ENCODE data around the gene GLMP.
A peak's percentile ranks its signal among the peaks of the same experiment; 100 is the strongest.

The GLMP gene

GRCh38 chr1:156316909-156317308 is 21.4 kb upstream of the GLMP start:
- H3K36me3 ChIP-seq (ENCODE audit: insufficient read depth, low read length), result peaks cover 78% of the 10 kb centered on the region

GRCh38 chr1:156310962-156311361 is 15.5 kb upstream of the GLMP start:
- Histone ChIP-seq H3K27me3 (ENCODE audit: control insufficient read depth, insufficient read depth, low read length) (no peaks in the 10 kb centered on the region), H3K9me3 (replicated peaks; ENCODE audit: low read length) (no peaks in the 10 kb centered on the region), H3K9ac (ENCODE audit: low read depth, low read length) (no peak overlapping the region), H3K36me3 (ENCODE audit: insufficient read depth, low read length) (peaks cover 68% of the 10 kb centered on the region), H3K4me1 (ENCODE audit: control insufficient read depth, insufficient read depth, low read length) (peaks cover 20% of the 10 kb centered on the region), H3K4me3 (ENCODE audit: low read length) (no peak overlapping the region), H3K4me2 (ENCODE audit: low read length) (no peak overlapping the region)

More at GRCh38 chr1:156316909-156317308, 21.4 kb upstream of the GLMP start:
- Histone ChIP-seq H3K9me3 (replicated peaks; ENCODE audit: low read length) (no peaks in the 10 kb centered on the region), H3K27me3 (ENCODE audit: control insufficient read depth, insufficient read depth, low read length) (no peaks in the 10 kb centered on the region), H3K4me3 (ENCODE audit: low read length) (no peak overlapping the region), H3K4me1 (ENCODE audit: control insufficient read depth, insufficient read depth, low read length) (peaks cover 4% of the 10 kb centered on the region), H3K4me2 (ENCODE audit: low read length) (no peak overlapping the region), H3K9ac (ENCODE audit: low read depth, low read length) (no peak overlapping the region)

- Histone ChIP-seq H3K4me1 (ENCODE audit: control insufficient read depth, insufficient read depth, low read length) (peaks cover 20% of the 10 kb centered on the region), H3K9me3 (replicated peaks; ENCODE audit: low read length) (no peaks in the 10 kb centered on the region), H3K4me2 (ENCODE audit: low read length) (no peak overlapping the region), H3K9ac (ENCODE audit: low read depth, low read length) (no peak overlapping the region), H3K4me3 (ENCODE audit: low read length) (no peak overlapping the region), H3K36me3 (ENCODE audit: insufficient read depth, low read length) (peaks cover 57% of the 10 kb centered on the region), H3K27me3 (ENCODE audit: control insufficient read depth, insufficient read depth, low read length) (no peaks in the 10 kb centered on the region)
Observed at GRCh38 chr1:156308078-156308477, 12.6 kb upstream of the GLMP start.

DNA sequence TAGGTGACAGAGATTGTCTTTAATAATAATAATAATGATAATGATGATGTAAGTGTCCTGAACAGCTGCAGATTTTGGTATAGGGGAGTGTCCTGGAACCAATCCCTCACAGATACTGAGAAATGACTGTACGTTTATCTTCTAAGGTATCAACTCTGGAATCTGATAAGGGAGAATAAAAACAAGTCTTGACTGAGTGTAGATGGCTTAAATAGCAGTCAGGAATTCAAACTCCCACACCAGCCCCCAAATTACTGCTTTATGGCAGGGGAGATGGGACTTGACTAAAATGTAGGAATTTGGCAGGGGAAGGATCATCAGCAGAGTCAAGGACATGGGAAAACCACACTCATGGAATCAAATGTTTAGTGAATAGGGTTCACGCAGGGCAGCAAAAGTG is 9.7 kb upstream of the GLMP start:
- no peaks in the 10 kb centered on the region for H3K27me3 ChIP-seq (ENCODE audit: control insufficient read depth, insufficient read depth, low read length)
- H3K36me3 ChIP-seq (ENCODE audit: insufficient read depth, low read length), result peaks cover 35% of the 10 kb centered on the region
- H3K4me3 ChIP-seq (ENCODE audit: low read length), result no peak overlapping the region
- H3K9me3 ChIP-seq (replicated peaks; ENCODE audit: low read length), result no peaks in the 10 kb centered on the region
- H3K9ac ChIP-seq (ENCODE audit: low read depth, low read length), result no peak overlapping the region
- H3K4me2 ChIP-seq (ENCODE audit: low read length), result no peak overlapping the region
- peaks cover 10% of the 10 kb centered on the region for H3K4me1 ChIP-seq (ENCODE audit: control insufficient read depth, insufficient read depth, low read length)

DNA sequence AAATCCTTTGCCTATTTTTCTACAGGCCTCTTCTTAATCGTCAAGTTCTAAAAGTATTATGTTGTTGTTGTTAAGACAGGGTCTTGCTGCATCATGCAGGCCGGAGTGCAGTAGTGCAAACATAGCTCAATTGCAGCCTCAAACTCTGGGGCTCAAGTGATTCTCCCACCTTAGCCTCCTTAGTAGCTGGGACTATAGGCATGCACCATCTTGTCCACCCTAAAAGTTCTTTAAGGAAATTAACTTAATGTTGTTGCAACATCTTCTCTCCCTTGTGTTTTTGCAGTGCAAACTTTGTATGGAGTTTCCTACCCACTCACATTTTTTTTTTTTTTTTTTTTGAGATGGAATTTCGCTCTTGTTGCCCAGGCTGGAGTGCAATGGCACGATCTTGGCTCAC is 7.8 kb upstream of the GLMP start:
- H3K9ac ChIP-seq (ENCODE audit: low read depth, low read length), result no peak overlapping the region
- no peaks in the 10 kb centered on the region for H3K9me3 ChIP-seq (replicated peaks; ENCODE audit: low read length)
- H3K27me3 ChIP-seq (ENCODE audit: control insufficient read depth, insufficient read depth, low read length), result no peaks in the 10 kb centered on the region
- peaks cover 5% of the 10 kb centered on the region for H3K4me1 ChIP-seq (ENCODE audit: control insufficient read depth, insufficient read depth, low read length)
- H3K36me3 ChIP-seq (ENCODE audit: insufficient read depth, low read length), result peaks cover 23% of the 10 kb centered on the region
- H3K4me3 ChIP-seq (ENCODE audit: low read length), result no peak overlapping the region
- H3K4me2 ChIP-seq (ENCODE audit: low read length), result no peak overlapping the region

GRCh38 chr1:156298852-156299357 is 3.4 kb upstream of the GLMP start, which contains the start of gene VHLL:
Gene VHLL, minus strand, starts transcription at chr1:156299307. Its CDS starts 118 bp downstream, at chr1:156299189.
- Histone ChIP-seq H3K36me3 (ENCODE audit: insufficient read depth, low read length) (peaks cover 8% of the 10 kb centered on the region), H3K9me3 (replicated peaks; ENCODE audit: low read length) (no peaks in the 10 kb centered on the region), H3K9ac (ENCODE audit: low read depth, low read length) (no peak within 1 kb of the TSS), H3K4me3 (ENCODE audit: low read length) (no peak within 1 kb of the TSS), H3K27me3 (ENCODE audit: control insufficient read depth, insufficient read depth, low read length) (no peaks in the 10 kb centered on the region), H3K4me1 (ENCODE audit: control insufficient read depth, insufficient read depth, low read length) (peaks cover 10% of the 10 kb centered on the region), H3K4me2 (ENCODE audit: low read length) (no peak within 1 kb of the TSS)

DNA sequence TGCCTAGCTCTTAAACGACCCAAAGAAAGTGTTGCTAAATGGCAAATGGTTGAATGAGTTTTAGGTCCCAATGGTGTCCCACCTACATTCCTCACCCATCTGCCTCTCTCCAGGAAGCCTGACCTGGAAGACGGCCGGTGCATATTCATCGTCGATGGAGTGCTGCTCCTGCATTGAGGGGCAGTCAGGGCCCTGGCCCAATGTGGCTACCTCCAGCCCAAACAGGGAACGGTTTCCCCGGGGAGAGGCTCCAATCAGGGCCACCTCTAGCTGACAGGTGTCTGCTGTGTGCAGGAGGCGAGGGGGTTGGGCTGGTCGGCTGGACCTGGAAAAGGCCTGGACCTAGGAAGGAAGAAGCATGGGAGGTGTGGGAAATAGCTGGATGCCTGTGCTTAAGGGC is 1.6 kb downstream of the GLMP start:
- H3K9me3 ChIP-seq (replicated peaks; ENCODE audit: low read length), result no peaks in the 10 kb centered on the region
- peaks cover 21% of the 10 kb centered on the region for H3K4me1 ChIP-seq (ENCODE audit: control insufficient read depth, insufficient read depth, low read length)
- no peak overlapping the region for H3K9ac ChIP-seq (ENCODE audit: low read depth, low read length)
- H3K27me3 ChIP-seq (ENCODE audit: control insufficient read depth, insufficient read depth, low read length), result no peaks in the 10 kb centered on the region
- H3K4me2 ChIP-seq (ENCODE audit: low read length), result no peak overlapping the region
- no peak overlapping the region for H3K4me3 ChIP-seq (ENCODE audit: low read length)
- peaks cover 5% of the 10 kb centered on the region for H3K36me3 ChIP-seq (ENCODE audit: insufficient read depth, low read length)

GRCh38 chr1:156293098-156293434 is 2.4 kb downstream of the GLMP start:
- H3K9me3 ChIP-seq (replicated peaks; ENCODE audit: low read length), result no peaks in the 10 kb centered on the region
- H3K27me3 ChIP-seq (ENCODE audit: control insufficient read depth, insufficient read depth, low read length), result no peaks in the 10 kb centered on the region
- no peak overlapping the region for H3K9ac ChIP-seq (ENCODE audit: low read depth, low read length)
- H3K4me1 ChIP-seq (ENCODE audit: control insufficient read depth, insufficient read depth, low read length), result peaks cover 21% of the 10 kb centered on the region
- H3K4me2 ChIP-seq (ENCODE audit: low read length), result no peak overlapping the region
- H3K36me3 ChIP-seq (ENCODE audit: insufficient read depth, low read length), result peaks cover 5% of the 10 kb centered on the region
- H3K4me3 ChIP-seq (ENCODE audit: low read length), result no peak overlapping the region

DNA sequence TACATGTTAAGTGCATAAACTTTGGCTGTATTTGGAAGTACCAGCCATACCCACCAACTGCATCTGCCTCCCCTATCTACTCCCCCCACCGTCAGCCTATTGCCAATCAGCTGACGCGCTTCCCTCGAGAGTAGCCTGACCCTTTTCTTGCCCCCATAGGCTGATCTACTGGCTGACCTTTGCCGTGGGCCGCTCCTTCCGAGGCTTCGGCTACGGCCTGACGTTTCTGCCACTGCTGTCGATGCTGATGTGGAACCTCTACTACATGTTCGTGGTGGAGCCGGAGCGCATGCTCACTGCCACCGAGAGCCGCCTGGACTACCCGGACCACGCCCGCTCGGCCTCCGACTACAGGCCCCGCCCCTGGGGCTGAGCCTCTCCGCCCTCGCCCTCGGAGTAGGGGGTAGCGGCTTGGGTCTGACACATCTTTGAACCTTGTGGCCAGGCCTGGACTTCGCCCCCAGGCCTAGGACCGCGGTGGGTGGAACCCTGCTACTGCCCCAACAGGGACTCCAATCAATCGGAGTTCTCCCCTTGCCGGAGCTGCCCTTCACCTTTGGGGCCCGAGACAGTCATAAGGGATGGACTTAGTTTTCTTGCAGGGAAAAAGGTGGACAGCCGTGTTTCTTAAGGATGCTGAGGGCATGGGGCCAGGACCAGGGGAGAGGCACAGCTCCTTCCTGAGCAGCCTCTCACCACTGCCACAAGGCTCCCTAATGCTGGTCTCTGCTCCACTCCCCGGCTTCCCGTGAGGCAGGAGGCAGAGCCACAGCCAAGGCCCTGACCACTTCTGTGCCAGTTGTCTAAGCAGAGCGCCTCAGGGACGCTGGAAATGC is 4.0 kb downstream of the GLMP start:
- H3K4me3 ChIP-seq (ENCODE audit: low read length), result peak overlapping the region; percentile 80
- H3K27me3 ChIP-seq (ENCODE audit: control insufficient read depth, insufficient read depth, low read length), result no peaks in the 10 kb centered on the region
- H3K4me2 ChIP-seq (ENCODE audit: low read length), result peak overlapping the region; percentile 89
- H3K36me3 ChIP-seq (ENCODE audit: insufficient read depth, low read length), result peaks cover 5% of the 10 kb centered on the region
- H3K9ac ChIP-seq (ENCODE audit: low read depth, low read length), result peak overlapping the region; percentile 76
- H3K4me1 ChIP-seq (ENCODE audit: control insufficient read depth, insufficient read depth, low read length), result peaks cover 21% of the 10 kb centered on the region
- H3K9me3 ChIP-seq (replicated peaks; ENCODE audit: low read length), result no peaks in the 10 kb centered on the region

DNA sequence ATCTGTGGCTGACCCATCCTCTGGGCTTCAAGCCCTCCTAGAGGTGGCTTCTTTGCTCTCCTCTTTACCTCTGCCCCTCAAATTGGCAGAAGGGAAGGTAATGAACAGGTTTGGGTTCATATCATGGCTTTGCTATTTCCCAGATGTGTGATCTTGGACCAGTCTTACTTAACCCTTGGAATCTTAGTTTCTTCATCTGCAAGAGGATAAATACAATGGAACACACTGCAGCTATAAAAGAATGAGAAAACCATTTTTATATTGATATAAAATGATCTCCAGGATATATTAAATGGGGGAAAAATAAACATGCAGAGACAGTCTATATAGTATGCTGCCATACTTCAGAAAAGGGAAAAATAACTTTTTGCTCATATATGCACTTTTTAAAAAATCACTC is 5.6 kb downstream of the GLMP start:
- Histone ChIP-seq H3K36me3 (ENCODE audit: insufficient read depth, low read length) (peaks cover 5% of the 10 kb centered on the region), H3K4me2 (ENCODE audit: low read length) (no peak overlapping the region), H3K4me1 (ENCODE audit: control insufficient read depth, insufficient read depth, low read length) (peaks cover 21% of the 10 kb centered on the region), H3K27me3 (ENCODE audit: control insufficient read depth, insufficient read depth, low read length) (no peaks in the 10 kb centered on the region), H3K9me3 (replicated peaks; ENCODE audit: low read length) (no peaks in the 10 kb centered on the region), H3K9ac (ENCODE audit: low read depth, low read length) (no peak overlapping the region), H3K4me3 (ENCODE audit: low read length) (no peak overlapping the region)

DNA sequence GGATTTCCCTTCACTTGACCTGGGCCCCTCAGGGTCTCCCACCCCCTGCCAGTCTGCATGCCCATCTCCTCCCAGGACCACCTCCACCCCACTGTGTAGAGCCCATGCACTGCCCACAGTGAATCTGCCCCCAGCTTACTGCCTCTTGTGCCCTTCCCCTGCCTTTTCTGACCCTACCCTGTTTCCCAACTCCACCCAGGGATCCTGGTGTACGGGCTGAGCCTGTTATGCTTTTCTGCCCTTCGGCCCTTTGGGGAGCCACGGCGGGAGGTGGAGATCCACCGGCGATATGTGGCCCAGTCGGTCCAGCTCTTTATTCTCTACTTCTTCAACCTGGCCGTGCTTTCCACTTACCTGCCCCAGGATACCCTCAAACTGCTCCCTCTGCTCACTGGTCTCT is 9.4 kb downstream of the GLMP start:
- H3K36me3 ChIP-seq (ENCODE audit: insufficient read depth, low read length), result no peaks in the 10 kb centered on the region
- no peak overlapping the region for H3K9ac ChIP-seq (ENCODE audit: low read depth, low read length)

GRCh38 chr1:156285437-156285836 is 10.0 kb downstream of the GLMP start:
- Histone ChIP-seq H3K4me2 (ENCODE audit: low read length) (no peak overlapping the region), H3K9ac (ENCODE audit: low read depth, low read length) (no peak overlapping the region), H3K4me3 (ENCODE audit: low read length) (no peak overlapping the region), H3K36me3 (ENCODE audit: insufficient read depth, low read length) (no peaks in the 10 kb centered on the region), H3K27me3 (ENCODE audit: control insufficient read depth, insufficient read depth, low read length) (no peaks in the 10 kb centered on the region), H3K9me3 (replicated peaks; ENCODE audit: low read length) (no peaks in the 10 kb centered on the region), H3K4me1 (ENCODE audit: control insufficient read depth, insufficient read depth, low read length) (peaks cover 34% of the 10 kb centered on the region)

More for the DNA sequence above, 9.4 kb downstream of the GLMP start:
- no peak overlapping the region for H3K4me3 ChIP-seq (ENCODE audit: low read length)
- no peaks in the 10 kb centered on the region for H3K27me3 ChIP-seq (ENCODE audit: control insufficient read depth, insufficient read depth, low read length)
- no peak overlapping the region for H3K4me2 ChIP-seq (ENCODE audit: low read length)
- H3K4me1 ChIP-seq (ENCODE audit: control insufficient read depth, insufficient read depth, low read length), result peaks cover 31% of the 10 kb centered on the region
- H3K9me3 ChIP-seq (replicated peaks; ENCODE audit: low read length), result no peaks in the 10 kb centered on the region

Measured in skeletal muscle satellite cell (primary cell).